ENCODE results near the gene OR2M5. TPM values are rescaled to one million over a fixed set of nuclear protein-coding genes. Genes with fewer than 3 reads are reported as not detected.

Gene OR2M5
- polyA plus RNA-seq, 3 donors = not detected

Other genes with a start within 250 kb of the OR2M5 start
- under 1 TPM in 2 of 3 donors, not detected in 1; 0.47 to 0.50 TPM for gene OR2W3, start 249.6 kb upstream of the OR2M5 start, polyA plus RNA-seq (ENCODE audit: insufficient read length in 3 of 3)
- gene OR2T8, start 224.9 kb upstream of the OR2M5 start, polyA plus RNA-seq (ENCODE audit: insufficient read length in 3 of 3) = not detected
- gene OR2AJ1, start 220.3 kb upstream of the OR2M5 start, polyA plus RNA-seq (ENCODE audit: insufficient read length in 3 of 3) = not detected
- not detected for gene OR2L8, start 196.3 kb upstream of the OR2M5 start, polyA plus RNA-seq (ENCODE audit: insufficient read length in 3 of 3)
- gene OR2AK2, start 179.9 kb upstream of the OR2M5 start, polyA plus RNA-seq (ENCODE audit: insufficient read length in 3 of 3) = not detected
- not detected for gene OR2L5, start 131.5 kb upstream of the OR2M5 start, polyA plus RNA-seq (ENCODE audit: insufficient read length in 3 of 3)
- under 1 TPM; 0.07 to 0.12 (median 0.10) TPM for gene OR2L2, start 115.1 kb upstream of the OR2M5 start, polyA plus RNA-seq (ENCODE audit: insufficient read length in 3 of 3)
- not detected for gene OR2L3, start 98.3 kb upstream of the OR2M5 start, polyA plus RNA-seq (ENCODE audit: insufficient read length in 3 of 3)
- under 1 TPM in 2 of 3 donors, not detected in 1; 0.07 to 0.08 TPM for gene OR2L13, start 50.0 kb upstream of the OR2M5 start, polyA plus RNA-seq (ENCODE audit: insufficient read length in 3 of 3)
- gene OR2M2, start 29.7 kb downstream of the OR2M5 start, polyA plus RNA-seq (ENCODE audit: insufficient read length in 3 of 3) = not detected
- gene OR2M3, start 52.1 kb downstream of the OR2M5 start, polyA plus RNA-seq (ENCODE audit: insufficient read length in 3 of 3) = under 1 TPM in 2 of 3 donors, not detected in 1; 0.03 TPM
- under 1 TPM in 1 of 3 donors, not detected in 2; 0.03 TPM for gene OR2M4, start 86.3 kb downstream of the OR2M5 start, polyA plus RNA-seq (ENCODE audit: insufficient read length in 3 of 3)
- gene OR2T33, start 132.8 kb downstream of the OR2M5 start, polyA plus RNA-seq (ENCODE audit: insufficient read length in 3 of 3) = not detected
- not detected for gene OR2T12, start 158.3 kb downstream of the OR2M5 start, polyA plus RNA-seq (ENCODE audit: insufficient read length in 3 of 3)
- gene OR2M7, start 179.4 kb downstream of the OR2M5 start, polyA plus RNA-seq (ENCODE audit: insufficient read length in 3 of 3) = not detected
- gene OR14C36, start 203.6 kb downstream of the OR2M5 start, polyA plus RNA-seq (ENCODE audit: insufficient read length in 3 of 3) = not detected
- not detected for gene OR2T4, start 216.5 kb downstream of the OR2M5 start, polyA plus RNA-seq (ENCODE audit: insufficient read length in 3 of 3)
- gene OR2T6, start 230.6 kb downstream of the OR2M5 start, polyA plus RNA-seq (ENCODE audit: insufficient read length in 3 of 3) = under 1 TPM; 0.03 to 0.17 (median 0.08) TPM

Data from right renal cortex interstitium (tissue), 3 donors.